ENCODE results near the gene C1QA.

DNA sequence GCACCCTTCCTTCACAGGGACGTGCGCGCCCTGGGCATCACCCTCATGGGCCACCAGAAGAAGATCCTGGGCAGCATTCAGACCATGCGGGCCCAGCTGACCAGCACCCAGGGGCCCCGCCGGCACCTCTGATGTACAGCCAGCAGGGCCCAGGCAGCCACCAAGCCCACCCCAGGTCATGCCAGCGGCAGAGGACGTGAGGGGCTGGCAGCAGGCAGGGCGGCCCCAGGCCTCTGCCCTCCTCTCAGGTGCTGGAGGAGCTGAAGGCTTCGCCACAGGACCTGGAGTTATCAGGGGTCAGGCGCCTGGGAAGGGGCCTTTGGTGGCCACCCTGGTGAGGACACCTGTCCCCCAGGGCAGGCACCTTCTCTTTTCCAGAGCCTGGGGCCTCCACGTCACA, 34.8 kb upstream of the C1QA start:
- TF ChIP-seq, protein P1, sequence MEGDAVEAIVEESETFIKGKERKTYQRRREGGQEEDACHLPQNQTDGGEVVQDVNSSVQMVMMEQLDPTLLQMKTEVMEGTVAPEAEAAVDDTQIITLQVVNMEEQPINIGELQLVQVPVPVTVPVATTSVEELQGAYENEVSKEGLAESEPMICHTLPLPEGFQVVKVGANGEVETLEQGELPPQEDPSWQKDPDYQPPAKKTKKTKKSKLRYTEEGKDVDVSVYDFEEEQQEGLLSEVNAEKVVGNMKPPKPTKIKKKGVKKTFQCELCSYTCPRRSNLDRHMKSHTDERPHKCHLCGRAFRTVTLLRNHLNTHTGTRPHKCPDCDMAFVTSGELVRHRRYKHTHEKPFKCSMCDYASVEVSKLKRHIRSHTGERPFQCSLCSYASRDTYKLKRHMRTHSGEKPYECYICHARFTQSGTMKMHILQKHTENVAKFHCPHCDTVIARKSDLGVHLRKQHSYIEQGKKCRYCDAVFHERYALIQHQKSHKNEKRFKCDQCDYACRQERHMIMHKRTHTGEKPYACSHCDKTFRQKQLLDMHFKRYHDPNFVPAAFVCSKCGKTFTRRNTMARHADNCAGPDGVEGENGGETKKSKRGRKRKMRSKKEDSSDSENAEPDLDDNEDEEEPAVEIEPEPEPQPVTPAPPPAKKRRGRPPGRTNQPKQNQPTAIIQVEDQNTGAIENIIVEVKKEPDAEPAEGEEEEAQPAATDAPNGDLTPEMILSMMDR (IDR thresholded peaks at IDR 0.05; ENCODE audit: borderline replicate concordance, extremely low read depth, low read length, poor library complexity, severe bottlenecking) = no peak
- no peak for TF ChIP-seq EZH2 (IDR thresholded peaks at IDR 0.05; ENCODE audit: borderline replicate concordance, low read depth, low read length, severe bottlenecking)
